Adipose tissue (tissue), 3 donors: ENCODE data around the gene PIP5KL1. TPM values are rescaled to one million over a fixed set of nuclear protein-coding genes. Genes with fewer than 3 reads are reported as not detected.

Source experiments
- H3K27ac ChIP-seq: one replicate; pipeline ENCODE4 v1.5.1; 2013; ENCODE audit warnings: low read depth, low read length
- WGBS, 3 donors: extraction: QIAGEN DNeasy Blood & Tissue Kit; methylation state at CpG; one replicate each; pipeline ENCODE4 v1.1.7; 2013; 5-methylcytosine and 5-hydroxymethylcytosine counted together
- polyA plus RNA-seq, 3 donors: library from polyadenylated mRNA; stranded (reverse); fragments of 200-250 nt; gene quantifications; one replicate each; pipeline ENCODE4 v1.2.3, GENCODE V29; 2013
- donor health status: healthy with polysubstance abuse.
- donor health status: Bipolar disorder and iron deficiency.
- donor health status: healthy.

Gene PIP5KL1
- polyA plus RNA-seq, 3 donors = 0.22 to 0.74 (median 0.74) TPM

DNA sequence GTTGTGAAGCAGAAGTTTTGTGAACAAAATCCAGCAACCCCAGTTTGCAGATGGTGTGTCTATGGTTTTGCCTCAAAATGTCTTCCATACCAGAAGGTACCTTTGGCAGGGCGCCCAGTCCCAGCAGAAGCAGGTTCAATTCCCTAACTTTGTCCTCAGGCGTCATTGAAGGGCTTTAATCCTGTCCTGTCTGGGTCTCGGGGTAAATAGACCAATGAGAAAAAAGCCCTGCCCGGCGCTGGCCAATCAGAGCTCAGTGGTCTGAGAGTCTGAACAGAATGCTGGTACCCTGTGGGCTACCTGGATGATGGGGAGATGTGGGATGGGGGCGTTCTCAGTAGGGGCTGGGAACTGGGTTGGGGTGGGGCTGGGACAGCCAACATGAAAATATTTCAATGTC is 7.5 kb downstream of the PIP5KL1 start:
- WGBS, 3 donors = 69 to 70% (median 70%) methylated on average over 6 of the region's 6 CpGs
- H3K27ac ChIP-seq = no peak overlapping the region

DNA sequence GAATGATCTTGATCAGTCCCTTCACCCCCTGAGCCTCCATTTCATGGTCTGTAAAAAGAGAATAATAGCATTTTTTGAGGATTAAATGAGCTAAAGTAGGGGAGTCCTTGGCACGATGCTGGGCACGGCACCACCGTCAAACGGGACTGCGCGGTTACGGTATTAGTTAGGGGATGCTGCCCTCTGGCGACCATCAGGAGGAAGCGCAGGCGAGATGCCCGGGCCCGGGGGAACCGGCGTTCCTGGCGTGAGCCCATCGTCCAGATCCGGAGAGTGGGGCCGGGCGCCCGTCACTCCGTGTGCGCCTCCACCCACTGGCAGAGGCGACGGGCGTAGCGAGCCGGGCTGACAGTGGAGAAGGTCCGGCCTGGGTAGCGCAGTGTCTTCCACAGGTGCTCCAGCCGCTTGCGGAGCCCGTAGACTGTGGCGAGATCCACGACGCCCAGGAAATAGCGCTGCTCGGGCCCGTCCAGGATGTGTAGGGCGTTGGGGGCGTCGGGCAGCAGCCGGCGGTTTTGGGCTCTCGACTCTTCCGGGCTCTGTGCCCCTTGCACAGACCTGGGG is 8.9 kb downstream of the PIP5KL1 start:
- H3K27ac ChIP-seq = no peak overlapping the region
- WGBS, 3 donors = 6 to 14% (median 9%) methylated on average over 43 to 45 of the region's 45 CpGs

DNA sequence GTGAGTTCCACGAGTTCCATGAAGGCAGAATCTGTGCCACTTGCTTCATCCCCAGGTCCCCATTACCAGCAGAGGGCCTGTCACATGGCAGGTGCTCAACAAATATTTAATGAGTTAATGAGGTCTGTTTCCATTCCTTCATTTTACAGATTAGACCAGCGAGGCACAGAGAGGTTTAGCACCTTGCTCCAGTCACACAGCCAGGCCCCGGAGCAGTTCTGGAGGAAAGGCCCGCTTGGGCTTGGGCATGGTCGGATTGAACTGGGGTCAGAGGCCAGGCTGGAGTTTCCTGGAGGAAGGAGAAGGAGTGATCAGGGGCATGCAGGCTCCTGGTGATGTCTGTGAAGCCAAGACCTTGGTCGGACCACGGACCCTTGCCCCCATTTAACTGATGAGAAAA is 9.8 kb downstream of the PIP5KL1 start:
- 83 to 89% (median 84%) methylated on average over 7 of the region's 7 CpGs for WGBS, 3 donors
- no peak overlapping the region for H3K27ac ChIP-seq

DNA sequence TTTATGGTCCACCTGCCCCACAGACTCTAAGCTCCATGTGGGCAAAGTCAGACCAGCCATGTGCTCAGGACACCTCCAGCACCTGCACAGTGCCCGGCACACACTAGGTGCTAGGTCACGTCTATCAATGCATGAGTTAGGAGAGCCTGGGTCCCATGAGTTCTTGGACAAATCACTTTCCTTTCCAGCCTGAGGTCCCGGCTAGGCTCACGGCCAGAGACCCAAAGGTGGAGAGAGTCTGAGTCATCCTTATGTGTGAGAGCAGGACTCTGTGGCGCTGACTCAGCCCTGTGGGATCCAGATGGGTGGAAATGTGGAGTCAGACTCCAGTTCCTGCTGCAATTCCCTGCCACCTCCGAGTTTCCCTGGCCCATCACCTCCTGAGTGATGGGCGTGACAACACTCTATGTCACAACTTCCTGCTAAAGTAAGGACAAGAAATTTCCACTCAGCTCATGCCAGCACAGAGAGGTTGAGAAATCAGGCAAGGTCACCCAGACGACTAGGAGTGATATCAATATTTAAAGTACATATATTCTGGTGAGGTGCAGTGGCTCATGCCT is 11.2 kb downstream of the PIP5KL1 start:
- peak overlapping the region; percentile 23 for H3K27ac ChIP-seq
- 17 to 47% (median 24%) methylated on average over 8 of the region's 8 CpGs for WGBS, 3 donors

DNA sequence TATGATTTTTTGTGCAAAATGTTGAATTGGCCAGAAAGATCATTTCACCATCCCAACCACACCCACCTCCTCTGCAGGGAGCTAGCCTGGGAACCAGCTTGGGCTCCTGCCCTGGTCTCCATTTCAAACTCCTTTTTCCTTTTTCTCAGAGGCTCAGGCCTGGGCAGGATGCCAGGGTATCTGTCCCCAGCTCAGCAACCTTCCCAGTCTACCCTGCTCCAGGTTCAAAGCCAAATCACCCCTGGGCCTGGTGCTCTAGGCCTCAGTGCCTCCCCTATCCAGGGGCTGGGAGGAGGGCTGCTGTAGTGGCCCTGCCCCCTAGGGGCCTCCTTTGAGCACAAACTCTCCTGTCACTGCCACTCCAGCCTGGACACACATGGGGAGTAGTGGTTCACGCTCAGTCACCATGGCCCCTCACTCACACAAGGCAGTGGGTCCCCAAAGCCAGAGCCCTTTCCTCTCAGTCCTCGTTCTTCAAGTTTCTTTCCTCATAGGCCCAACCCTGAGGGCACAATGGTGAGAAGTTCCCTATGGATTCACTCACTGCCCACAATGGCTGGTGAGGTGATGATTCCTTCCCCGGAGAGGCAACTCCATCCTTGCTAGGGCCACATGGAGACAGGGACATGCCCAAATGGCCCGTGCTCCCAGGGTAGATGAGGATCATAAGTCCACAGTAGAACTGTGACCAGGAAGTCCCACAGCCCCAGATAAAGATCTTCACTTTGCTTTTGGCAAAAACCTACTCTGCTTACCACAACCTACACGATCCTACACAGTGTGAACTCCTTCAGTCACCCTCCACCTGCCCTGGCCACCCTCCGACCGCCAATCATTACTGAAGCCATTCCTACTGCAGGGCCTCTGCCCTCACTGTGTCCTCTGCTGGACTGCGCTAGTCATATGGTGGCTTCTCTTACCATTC is 12.1 kb downstream of the PIP5KL1 start:
- 80 to 92% (median 86%) methylated on average over 8 of the region's 8 CpGs for WGBS, 3 donors
- H3K27ac ChIP-seq = peak overlapping the region; percentile 23

DNA sequence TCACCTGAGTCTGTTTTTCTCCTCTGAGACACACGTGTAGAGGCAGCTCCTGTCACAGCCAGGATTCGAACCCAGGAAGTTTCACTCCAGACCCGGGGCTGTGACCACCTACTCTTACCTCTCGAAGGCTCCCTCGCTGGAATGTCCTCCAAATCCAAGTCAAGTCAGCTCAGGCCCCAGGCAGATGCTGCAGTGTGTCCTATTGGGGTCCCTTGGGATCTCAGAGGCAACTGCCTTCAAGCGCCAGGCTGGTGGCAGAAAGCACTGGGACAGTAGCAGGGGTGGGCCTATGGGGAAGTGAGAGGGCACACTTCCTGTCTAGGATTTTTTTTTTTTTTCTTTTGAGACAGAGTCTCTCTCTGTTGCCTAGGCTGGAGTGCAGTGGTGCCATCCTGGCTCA is 13.0 kb downstream of the PIP5KL1 start:
- H3K27ac ChIP-seq = no peak overlapping the region
- 60 to 63% (median 62%) methylated on average over 6 of the region's 6 CpGs for WGBS, 3 donors

DNA sequence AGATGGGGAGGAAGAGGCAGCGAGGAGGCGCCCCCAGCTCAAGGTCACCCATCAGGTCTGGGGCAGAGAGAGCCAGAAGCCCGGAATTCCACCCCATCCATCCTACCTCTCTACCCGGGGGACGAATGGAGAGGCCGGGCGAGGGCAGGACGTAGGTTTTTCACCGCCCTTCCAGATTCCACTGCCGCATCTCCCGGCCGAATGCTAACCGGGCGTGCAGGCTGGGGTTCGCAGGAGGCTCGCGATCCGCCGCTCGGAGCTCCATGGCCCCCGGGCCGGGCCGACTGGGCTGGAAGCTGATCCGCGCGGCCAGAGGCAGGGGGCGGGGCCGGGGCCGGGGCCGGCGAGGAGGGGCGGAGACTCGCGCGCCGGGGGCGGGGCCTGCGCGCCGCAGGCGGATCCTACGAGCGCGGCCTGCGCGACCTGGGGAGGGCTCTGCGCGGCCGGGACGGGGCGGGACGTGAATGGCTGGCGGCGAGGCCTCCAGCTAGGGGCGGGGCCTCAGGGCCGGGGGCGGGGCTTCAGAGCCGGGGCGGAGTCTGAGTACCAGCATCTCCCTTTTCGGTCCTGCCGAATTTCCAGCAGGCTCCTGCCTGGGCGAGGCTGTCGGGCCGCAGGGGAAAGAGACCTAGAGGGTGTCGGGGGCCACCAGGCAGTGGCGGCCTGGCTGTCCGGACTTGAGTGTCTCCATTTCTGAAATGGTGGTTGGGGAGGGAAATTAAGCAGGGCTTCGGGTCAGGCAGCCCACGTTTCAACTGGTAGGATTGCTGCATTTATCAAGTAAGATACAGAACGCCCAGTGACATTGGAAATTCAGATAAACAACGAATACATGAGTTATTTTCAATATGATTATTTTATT is 13.6 kb downstream of the PIP5KL1 start, which contains the start of gene ST6GALNAC4:
TSS of gene ST6GALNAC4 (minus strand) at position 322 of the 862 bp plus-strand sequence. CDS start 622 bp downstream, outside the sequence.
- H3K27ac ChIP-seq = no peak within 1 kb of the TSS
- 2 to 4% (median 2%) methylated on average over 56 to 71 of the region's 71 CpGs for whole genome bisulfite sequencing, 3 donors

DNA sequence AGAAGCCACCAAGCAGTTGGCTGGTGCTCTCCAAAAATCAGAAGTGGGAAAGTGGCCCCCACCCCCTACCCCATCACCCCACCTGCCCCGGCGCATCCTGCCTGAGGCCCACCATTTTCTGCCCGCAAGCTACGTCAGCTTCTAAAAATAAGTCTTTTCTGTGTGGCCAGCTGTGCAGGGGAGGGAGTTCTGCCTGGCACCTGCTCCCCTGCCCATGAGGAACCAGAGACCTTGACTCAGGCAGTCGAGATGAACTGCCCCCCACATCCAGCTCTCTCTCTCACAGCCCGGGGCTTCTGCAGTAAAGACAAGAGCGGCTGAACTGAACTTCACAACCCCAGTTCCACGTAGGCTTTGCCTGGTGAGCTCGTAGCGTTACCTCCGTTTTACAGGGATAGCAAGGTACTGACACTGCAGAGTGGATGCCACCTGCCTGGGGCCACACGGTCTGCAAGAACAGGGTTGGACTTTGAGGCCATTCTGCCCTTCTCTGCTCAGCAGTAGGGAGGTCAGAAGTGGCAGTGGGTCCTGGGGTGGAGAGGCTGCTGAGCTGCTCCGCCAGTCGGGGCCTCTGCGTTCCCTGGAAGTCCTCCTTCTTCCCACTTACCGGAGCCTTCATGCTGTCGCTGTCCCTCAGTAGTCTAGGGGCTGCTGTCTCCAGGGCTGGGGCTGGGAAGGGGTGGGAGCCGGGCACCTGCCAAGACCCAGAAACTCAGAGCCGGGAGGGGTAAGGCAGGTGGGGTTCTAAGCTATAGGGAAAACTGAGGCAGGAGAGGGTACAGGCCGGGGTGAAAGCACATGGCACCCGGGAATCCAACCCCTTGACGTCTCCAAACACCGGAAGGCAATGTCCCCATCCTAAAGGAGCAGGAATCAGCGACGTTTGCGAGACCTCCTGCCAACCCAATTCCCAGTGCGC is 14.5 kb downstream of the PIP5KL1 start:
- H3K27ac ChIP-seq = no peak overlapping the region
- 20 to 25% (median 21%) methylated on average over 27 of the region's 27 CpGs for WGBS, 3 donors

DNA sequence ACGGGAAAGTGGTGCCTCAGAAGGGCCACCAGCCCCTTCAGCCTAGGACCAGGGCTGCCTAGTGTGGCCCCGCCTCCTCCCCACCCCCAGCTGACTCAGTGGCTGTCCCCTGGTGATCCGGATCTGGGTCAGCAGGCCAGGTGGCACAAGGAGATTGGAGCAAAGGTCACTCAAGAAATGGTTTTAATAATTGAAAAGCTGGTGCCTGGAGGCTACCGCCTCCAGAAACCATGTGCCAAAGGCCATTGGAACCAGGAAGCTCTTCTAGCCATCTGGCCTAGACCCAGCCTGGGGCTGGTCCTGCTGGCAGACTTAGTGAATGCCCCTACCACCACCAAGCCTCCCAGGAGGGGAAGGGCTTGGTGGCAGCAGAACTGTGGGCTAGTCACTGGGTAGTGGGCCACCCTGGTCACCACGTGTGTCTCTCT is 15.2 kb downstream of the PIP5KL1 start:
- 60 to 77% (median 69%) methylated on average over 5 of the region's 5 CpGs for WGBS, 3 donors
- no peak overlapping the region for H3K27ac ChIP-seq

DNA sequence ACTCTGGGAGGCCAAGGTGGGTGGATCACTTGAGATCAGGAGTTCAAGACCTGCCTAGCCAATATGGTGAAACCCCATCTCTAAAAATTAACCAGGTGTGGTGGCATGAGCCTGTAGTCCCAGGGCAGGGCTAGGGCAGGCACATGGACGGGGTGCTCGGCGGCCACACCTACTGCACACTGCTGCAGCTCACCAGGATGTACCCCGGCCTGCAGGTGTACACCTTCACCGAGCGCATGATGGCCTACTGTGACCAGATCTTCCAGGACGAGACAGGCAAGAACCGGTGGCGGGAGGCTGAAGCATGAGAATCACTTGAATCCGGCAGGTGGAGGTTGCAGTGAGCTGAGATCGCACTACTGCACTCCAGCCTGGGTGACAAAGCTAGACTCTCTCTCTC is 16.9 kb downstream of the PIP5KL1 start:
- no peak overlapping the region for H3K27ac ChIP-seq
- WGBS, 3 donors = 95 to 99% (median 96%) methylated on average over 11 of the region's 11 CpGs

DNA sequence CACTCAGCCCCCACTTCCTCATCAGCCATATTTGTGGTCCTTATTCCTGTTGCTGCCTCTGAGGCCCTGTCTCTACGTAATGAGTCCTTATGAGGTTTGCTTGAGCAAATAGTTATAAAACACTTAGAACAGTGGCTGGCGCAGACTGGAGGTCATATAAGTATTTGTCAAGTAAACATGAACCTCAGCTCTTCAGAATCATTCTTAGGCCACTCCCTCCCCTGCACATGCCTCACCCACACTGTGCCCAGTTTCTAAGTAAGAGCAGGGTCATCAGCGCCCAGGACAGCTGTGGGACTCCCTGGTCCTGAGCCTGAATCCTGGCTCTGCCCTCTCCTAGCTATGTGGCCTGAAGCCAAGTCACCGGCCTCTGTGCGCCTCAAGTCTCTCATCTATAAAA is 17.7 kb downstream of the PIP5KL1 start:
- 43 to 91% (median 88%) methylated on average over 5 of the region's 5 CpGs for WGBS, 3 donors
- no peak overlapping the region for H3K27ac ChIP-seq

DNA sequence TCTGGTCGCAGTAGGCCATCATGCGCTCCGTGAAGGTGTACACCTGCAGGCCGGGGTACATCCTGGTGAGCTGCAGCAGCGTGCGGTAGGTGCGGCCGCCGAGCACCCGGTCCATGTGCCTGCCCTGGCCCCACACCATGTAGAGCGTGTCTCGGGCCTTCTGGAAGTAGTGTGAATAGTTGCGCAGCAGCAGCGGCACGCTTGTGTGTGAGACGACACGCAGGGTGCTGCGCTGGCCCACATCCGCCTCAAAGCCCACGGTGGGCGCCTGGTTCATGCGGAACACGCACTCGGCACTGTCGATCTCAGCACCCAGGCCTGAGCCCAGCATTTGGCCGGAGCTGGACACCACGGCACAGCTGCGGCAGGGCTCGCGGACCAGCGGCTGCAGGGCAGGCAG is 18.3 kb downstream of the PIP5KL1 start:
- no peak overlapping the region for H3K27ac ChIP-seq
- WGBS, 3 donors = 95 to 97% (median 95%) methylated on average over 31 of the region's 31 CpGs

DNA sequence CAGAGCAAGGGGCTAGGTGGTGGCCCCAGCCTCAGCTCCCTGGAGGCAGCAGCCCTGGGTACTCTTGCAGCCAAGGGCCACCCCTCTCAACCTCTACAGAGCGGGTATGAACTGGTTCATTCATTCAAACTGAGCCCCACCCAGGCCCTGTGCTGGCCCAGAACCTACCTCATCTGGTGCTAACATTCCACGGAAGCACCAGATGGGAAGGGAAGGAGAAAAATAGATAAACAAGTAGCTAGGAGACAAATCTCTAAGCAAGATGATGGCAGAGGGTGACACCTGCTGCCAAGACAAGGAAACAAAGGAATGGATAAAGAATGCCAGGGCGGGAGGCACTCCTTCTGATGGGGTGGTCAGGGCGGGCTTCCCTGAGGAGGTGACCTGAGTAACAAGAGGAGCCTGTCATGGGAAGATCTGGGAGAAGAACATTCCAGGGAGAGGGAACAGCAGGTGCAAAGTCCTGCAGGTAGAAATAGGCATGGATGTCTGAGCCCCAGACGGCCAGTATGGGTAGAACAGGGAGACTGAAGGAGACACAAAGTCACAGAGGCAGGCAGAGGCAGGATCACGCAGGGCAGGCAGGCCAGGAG is 19.9 kb downstream of the PIP5KL1 start:
- no peak overlapping the region for H3K27ac ChIP-seq
- 76 to 78% (median 77%) methylated on average over 6 of the region's 6 CpGs for WGBS, 3 donors

DNA sequence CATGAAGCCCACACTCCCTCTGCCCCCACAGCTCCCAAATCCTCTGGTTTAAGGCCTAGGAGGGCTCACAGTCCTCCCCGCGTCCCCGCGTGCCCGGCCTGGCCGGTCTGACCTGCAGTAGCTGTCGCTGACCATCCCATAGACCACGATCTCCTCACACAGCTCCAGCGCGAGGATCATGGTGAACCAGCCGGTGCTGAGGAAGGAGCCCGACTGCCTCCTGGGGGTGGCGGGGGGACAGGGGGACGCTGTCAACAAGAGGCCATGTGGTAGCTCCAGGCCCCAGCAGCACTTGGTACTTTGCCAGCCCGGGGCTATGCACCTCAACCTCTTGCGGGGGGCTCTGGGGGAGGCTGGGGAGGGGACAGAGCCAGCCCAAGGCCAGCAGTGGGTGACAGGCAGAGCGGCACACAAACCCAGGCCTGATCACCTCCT is 20.7 kb downstream of the PIP5KL1 start:
- no peak overlapping the region for H3K27ac ChIP-seq
- WGBS, 3 donors = 83 to 88% (median 88%) methylated on average over 14 to 17 of the region's 17 CpGs

DNA sequence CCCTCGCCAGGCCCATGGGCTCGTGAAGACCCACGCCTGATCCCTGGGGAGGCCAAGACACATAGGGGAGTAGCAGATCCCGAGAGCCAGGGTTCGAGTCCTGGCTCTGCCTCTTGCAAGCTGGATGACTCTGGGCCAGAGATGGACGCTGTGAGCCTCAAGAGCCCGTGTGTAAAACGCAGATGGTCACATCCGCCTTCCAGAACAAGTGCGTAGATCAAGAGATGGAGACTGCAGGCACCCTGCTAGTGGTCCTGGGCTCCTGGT is 22.0 kb downstream of the PIP5KL1 start:
- H3K27ac ChIP-seq = no peak overlapping the region
- WGBS, 3 donors = 90 to 96% (median 94%) methylated on average over 10 of the region's 10 CpGs

DNA sequence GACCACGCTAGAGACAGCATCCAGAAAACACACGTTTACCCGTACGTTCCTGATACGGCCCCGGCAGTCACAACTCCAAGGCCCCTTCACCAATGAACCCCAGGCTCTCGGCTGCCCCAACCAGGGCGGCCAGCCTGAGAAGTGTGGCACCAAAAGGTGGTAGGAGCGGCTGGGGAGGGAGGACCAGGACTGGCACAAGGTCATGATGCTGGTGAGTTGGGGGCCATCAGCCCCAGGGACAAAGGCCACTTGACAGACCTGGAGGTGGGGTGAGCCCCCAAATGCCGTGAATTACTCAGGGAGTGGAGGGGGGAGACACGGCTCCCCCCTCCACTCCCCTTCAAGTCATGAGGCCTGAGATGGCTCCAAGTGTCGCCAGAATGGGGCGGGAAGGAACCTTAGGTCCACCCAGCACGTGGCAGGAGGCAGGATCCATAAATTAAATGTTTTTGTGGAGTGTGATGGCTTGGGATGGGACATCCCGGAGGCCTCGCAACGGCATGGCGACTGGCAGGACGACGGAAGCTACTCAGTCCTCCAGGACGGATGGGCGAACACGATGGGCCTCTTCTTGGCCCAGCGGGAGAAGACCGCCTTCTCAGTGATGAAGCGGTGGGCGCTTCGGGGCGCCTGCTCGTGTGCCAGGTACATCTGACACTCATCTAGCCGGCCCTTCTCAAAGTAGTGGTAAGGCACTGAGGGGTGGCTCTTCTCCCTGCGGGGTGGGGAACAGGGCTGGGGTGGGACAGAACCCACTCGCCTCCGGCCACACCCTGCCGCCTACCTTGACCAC is 22.5 kb downstream of the PIP5KL1 start:
- WGBS, 3 donors = 87 to 89% (median 87%) methylated on average over 35 of the region's 35 CpGs
- no peak overlapping the region for H3K27ac ChIP-seq

DNA sequence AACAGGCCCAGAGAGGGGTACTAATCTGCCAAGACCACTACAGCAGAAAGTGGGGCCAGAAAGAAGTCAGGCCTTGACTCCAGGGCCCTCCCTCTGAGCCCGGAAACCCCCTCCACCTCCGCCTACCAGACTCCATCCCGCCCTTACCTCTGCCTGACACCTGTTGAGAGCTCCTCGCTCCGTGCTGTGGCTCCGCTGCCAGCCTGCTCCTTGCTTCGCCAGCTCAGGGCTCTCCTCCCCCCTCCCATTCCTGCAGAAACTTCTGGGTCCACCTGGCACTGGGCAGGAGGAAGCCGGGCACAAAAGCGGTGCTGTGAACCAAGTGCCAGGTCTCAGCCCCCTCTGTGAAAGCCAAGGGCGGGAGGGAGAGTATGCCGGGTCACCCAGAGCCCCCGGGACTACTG is 24.8 kb downstream of the PIP5KL1 start:
- 59 to 72% (median 65%) methylated on average over 12 of the region's 12 CpGs for WGBS, 3 donors
- no peak overlapping the region for H3K27ac ChIP-seq
